ENCODE data around the gene SLC25A48. TPM values are rescaled to one million over a fixed set of nuclear protein-coding genes. Genes with fewer than 3 reads are reported as not detected.

The SLC25A48 gene
- total and polyA plus RNA-seq, 2 of the 4 experiments (the other 2 are of a cell fraction): not detected

- Histone ChIP-seq H3K9me1 (ENCODE audit: insufficient read depth, low read length) (no peaks in the 10 kb centered on the region), H2BK5ac (ENCODE audit: low read depth, low read length, poor library complexity, severe bottlenecking) (no peak overlapping the region), H2AK9ac (replicated peaks; ENCODE audit: low read depth, low read length, poor library complexity) (no peak overlapping the region), H3K79me1 (ENCODE audit: low read depth in 1 of 2, low read length in 2 of 2) (no peaks in the 10 kb centered on the region), H2BK15ac (ENCODE audit: low read depth, low read length) (no peak overlapping the region), H2AFZ (replicated peaks; ENCODE audit: low read length, poor library complexity) (no peak overlapping the region), H2BK20ac (ENCODE audit: low read depth, low read length) (no peak overlapping the region), H2AK5ac (ENCODE audit: low read depth, low read length) (no peak overlapping the region), H3K14ac (replicated peaks; ENCODE audit: low read depth, low read length) (no peak overlapping the region), H3K27ac (ENCODE audit: insufficient read depth, low read length) (no peak overlapping the region), H3K9ac (ENCODE audit: low read depth, low read length) (no peak overlapping the region), H3K4me3 (ENCODE audit: insufficient read depth, low read depth, low read length) (no peak overlapping the region), H3K4me2 (ENCODE audit: low read depth, low read length) (no peak overlapping the region), H3K4ac (ENCODE audit: low read depth, low read length) (no peak overlapping the region), H3K18ac (ENCODE audit: low read depth, low read length) (no peak overlapping the region), H3K56ac (ENCODE audit: extremely low read depth, insufficient read depth, low read length) (no peak overlapping the region), H3K4me1 (ENCODE audit: control insufficient read depth, insufficient read depth, low read length) (peaks cover under 1% of the 10 kb centered on the region; the same call in 1 of the 2 replicates), H2BK120ac (ENCODE audit: low read depth, low read length) (no peak overlapping the region), H4K91ac (ENCODE audit: insufficient read depth, low read depth, low read length) (no peak overlapping the region), H3K36me3 (ENCODE audit: control insufficient read depth, insufficient read depth, low read length) (no peaks in the 10 kb centered on the region), H3K23ac (ENCODE audit: low read depth, low read length) (no peak overlapping the region), H4K8ac (ENCODE audit: low read depth in 2 of 2, low read length in 2 of 2) (no peak overlapping the region), H3K9me3 (ENCODE audit: control insufficient read depth, insufficient read depth, low read length) (no peaks in the 10 kb centered on the region), H3K27me3 (ENCODE audit: control insufficient read depth, insufficient read depth, low read length) (peaks cover 22% of the 10 kb centered on the region), H4K5ac (ENCODE audit: low read depth, low read length) (no peak overlapping the region), H4K20me1 (ENCODE audit: insufficient read depth, low read length) (no peaks in the 10 kb centered on the region)
- intact Hi-C loops (cut with micrococcal nuclease): loop anchor here (10.0 kb wide), 1 partner anchor 542 kb away; no protein-coding TSS in a partner anchor
- ChIA-PET CTCF (interaction anchor here (0.6 to 1.0 kb wide), 3 partner anchors 329 to 868 kb away, joined by 3 to 4 read pairs (median 3); no protein-coding TSS in a partner anchor), POLR2A (ENCODE audit: unreplicated experiment) (no interaction called here)
- no peak for TF ChIP-seq ELK1 (IDR thresholded peaks at IDR 0.05; ENCODE audit: borderline replicate concordance, low read depth, low read length)
- no peak for TF ChIP-seq NFE2L2 (IDR thresholded peaks at IDR 0.05; ENCODE audit: low read depth, low read length)
- no peak for TF ChIP-seq CHD1 (IDR thresholded peaks at IDR 0.05; ENCODE audit: low read depth, low read length)
- TF ChIP-seq MXI1 (IDR thresholded peaks at IDR 0.05; ENCODE audit: borderline replicate concordance, low read depth, low read length): no peak
- TF ChIP-seq RFX5 (IDR thresholded peaks at IDR 0.05; ENCODE audit: low read depth, low read length): no peak
- no peak for TF ChIP-seq SMC3 (IDR thresholded peaks at IDR 0.05; ENCODE audit: low read depth, low read length)
- no peak for TF ChIP-seq CEBPB (IDR thresholded peaks at IDR 0.05; ENCODE audit: low read depth, low read length)
- no peak for TF ChIP-seq MAFK (IDR thresholded peaks at IDR 0.05; ENCODE audit: low read depth, low read length)
- no peak for TF ChIP-seq RCOR1 (IDR thresholded peaks at IDR 0.05; ENCODE audit: insufficient replicate concordance, low read length)
- TF ChIP-seq, protein P1, sequence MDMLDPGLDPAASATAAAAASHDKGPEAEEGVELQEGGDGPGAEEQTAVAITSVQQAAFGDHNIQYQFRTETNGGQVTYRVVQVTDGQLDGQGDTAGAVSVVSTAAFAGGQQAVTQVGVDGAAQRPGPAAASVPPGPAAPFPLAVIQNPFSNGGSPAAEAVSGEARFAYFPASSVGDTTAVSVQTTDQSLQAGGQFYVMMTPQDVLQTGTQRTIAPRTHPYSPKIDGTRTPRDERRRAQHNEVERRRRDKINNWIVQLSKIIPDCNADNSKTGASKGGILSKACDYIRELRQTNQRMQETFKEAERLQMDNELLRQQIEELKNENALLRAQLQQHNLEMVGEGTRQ (IDR thresholded peaks at IDR 0.05; ENCODE audit: low read depth, low read length): no peak
- TF ChIP-seq MAZ (IDR thresholded peaks at IDR 0.05; ENCODE audit: borderline replicate concordance, low read depth, low read length): no peak
- TF ChIP-seq RAD21 (IDR thresholded peaks at IDR 0.05; ENCODE audit: low read length): no peak
- TF ChIP-seq CTCF (conservative IDR thresholded peaks at IDR 0.05; ENCODE audit: low read depth, low read length): no peak
- no peak for TF ChIP-seq FOS (IDR thresholded peaks at IDR 0.05; ENCODE audit: low read depth, low read length)
- no peak for TF ChIP-seq BHLHE40 (IDR thresholded peaks at IDR 0.05; ENCODE audit: low read depth, low read length)
- TF ChIP-seq POLR2A (IDR thresholded peaks at IDR 0.05; ENCODE audit: low read depth, low read length): no peak
- WGBS, 2 experiments (ENCODE audit: extremely low coverage in 2 of 2, insufficient read length in 1 of 2): 86% methylated on average over 2 of the region's 3 CpGs; no CpG with 5 or more reads in 1 of the 2 experiments
- in situ Hi-C loops (cut with MboI; ENCODE audit: low sequenced_read_pairs): no loop called here
- DNase-seq: no peak
- no peak for ATAC-seq (ENCODE audit: low read depth)
- dilution Hi-C loops (cut with HindIII; ENCODE audit: low sequenced_read_pairs, unreplicated experiment): no loop called here
- BruUV-seq (replicated peaks): no TSS peak
These were observed 48.6 kb downstream of the SLC25A48 start for GRCh38 chr5:135883026-135883425.
